Astrocyte (in vitro differentiated cells and primary cell): ENCODE measurements around the gene MYO5A.

ENCODE experiments used
- EZH2 ChIP-seq: IDR thresholded peaks from 2 replicates; pipeline ENCODE4 v1.6.1; 2012; ENCODE audit warnings: mild to moderate bottlenecking, low read length, inconsistent platforms; ENCODE audit not compliant: insufficient read depth
- TF ChIP-seq, protein P1 (sequence below): IDR thresholded peaks from 2 replicates; pipeline ENCODE4 v1.5.1; 2011; ENCODE audit warnings: low read depth, mild to moderate bottlenecking, inconsistent platforms, low read length, moderate library complexity; ENCODE audit not compliant: insufficient read depth

DNA sequence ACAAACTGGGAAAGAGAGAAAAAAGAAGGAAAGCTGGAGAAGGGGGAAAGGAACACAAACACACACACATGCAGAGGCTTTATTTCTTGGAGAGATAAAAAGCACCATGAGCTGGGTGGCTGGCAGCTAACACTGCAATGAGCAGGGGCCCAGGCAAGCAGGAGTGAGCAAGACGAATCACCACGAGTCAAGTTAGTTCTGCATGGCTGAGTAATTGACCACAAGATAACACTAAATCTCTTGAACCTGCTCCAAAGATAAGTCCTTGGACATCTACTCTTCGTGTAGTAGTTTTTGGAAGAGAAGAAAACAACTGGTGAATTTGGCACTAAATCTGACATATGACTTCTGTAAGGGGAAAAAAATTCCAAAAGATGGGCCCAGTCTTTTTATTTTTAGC is 100.9 kb downstream of the MYO5A start:
- TF ChIP-seq, protein P1, sequence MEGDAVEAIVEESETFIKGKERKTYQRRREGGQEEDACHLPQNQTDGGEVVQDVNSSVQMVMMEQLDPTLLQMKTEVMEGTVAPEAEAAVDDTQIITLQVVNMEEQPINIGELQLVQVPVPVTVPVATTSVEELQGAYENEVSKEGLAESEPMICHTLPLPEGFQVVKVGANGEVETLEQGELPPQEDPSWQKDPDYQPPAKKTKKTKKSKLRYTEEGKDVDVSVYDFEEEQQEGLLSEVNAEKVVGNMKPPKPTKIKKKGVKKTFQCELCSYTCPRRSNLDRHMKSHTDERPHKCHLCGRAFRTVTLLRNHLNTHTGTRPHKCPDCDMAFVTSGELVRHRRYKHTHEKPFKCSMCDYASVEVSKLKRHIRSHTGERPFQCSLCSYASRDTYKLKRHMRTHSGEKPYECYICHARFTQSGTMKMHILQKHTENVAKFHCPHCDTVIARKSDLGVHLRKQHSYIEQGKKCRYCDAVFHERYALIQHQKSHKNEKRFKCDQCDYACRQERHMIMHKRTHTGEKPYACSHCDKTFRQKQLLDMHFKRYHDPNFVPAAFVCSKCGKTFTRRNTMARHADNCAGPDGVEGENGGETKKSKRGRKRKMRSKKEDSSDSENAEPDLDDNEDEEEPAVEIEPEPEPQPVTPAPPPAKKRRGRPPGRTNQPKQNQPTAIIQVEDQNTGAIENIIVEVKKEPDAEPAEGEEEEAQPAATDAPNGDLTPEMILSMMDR, result no peak
- no peak for TF ChIP-seq EZH2
